ENCODE results near the gene MRO.
A peak's percentile ranks its signal among the peaks of the same experiment; 100 is the strongest.

MRO gene

GRCh38 chr18:50832754-50833153 lies 12.9 kb upstream of the MRO start:
- no peak for DNase-seq

DNA sequence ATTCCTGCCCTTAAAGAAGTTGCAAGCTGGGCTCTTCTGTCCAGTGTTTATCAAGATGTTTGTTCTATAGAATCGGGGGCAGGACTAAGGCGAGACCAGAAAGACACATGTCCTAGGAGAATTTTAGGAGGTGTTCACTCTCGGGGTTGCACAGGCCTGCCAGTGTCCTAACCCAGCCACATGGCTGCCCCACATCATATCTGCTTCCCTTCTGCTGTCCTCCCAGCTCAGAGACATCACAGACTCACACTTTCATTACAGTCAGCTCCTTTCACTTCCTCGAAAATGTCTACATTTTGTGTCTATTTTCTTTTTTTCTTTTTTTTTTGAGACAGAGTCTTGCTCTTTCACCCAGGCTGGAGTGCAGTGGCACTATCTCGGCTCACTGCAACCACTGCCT lies 10.7 kb upstream of the MRO start:
- DNase-seq, result no peak

- no peak for DNase-seq
Measured at GRCh38 chr18:50829644-50830043, 9.8 kb upstream of the MRO start.

DNA sequence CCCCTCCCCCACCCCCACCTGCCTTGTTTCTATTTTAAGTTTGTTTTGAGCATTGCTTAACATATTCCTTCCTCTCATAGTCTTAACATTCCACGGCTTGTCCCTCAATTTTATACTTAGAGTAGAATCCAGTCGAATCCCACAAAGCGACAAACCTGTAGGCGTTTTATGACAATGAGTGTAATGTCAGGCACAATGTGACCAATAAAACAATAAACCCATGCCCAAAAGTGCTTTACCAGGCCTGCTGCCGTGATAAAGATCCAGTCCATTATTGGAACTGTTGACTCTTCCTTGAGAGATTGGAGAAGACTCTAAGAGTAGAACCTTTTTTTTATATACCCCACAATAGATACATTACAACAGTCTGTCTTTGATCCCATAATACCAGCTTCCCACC lies 6.2 kb upstream of the MRO start:
- DNase-seq, result no peak

- no peak for DNase-seq
Measured at GRCh38 chr18:50825621-50826020, 5.8 kb upstream of the MRO start.

GRCh38 chr18:50822756-50823155 lies 2.9 kb upstream of the MRO start:
- DNase-seq, result no peak

DNA sequence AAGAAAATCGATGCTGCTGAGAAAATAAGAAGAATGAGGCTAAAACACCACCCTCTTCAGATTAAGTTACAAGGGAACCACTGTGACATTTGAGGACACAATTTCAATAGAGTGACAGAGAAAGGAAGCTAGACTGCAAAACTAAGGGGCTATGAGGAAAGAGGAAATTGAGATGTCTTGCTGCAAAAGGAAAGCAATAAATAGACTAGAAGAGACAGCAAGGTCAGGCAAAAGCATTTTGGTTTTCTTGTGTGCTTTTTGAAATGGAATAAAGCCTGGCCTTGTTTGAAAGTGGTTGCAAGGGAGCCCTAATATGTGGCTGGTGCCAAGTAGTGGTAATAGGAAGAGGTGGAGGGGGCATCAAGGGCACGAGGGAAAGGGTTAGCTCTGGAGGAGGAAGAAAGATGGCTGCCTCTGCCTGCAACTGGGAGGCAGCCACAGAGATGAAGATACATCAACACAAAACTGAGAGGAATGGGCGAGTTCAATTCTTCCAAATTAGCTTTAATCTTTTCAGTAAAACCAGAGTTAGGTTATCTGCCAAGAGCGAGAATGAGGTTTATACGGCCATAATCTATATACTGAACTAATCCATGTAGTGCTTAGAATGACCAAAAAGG lies 1.2 kb upstream of the MRO start:
- no peak for DNase-seq

GRCh38 chr18:50819027-50819727 lies 639 bp downstream of the MRO start:
- DNase-seq, result no peak

- peak; percentile 18 for DNase-seq
Measured at GRCh38 chr18:50816419-50817166, 3.2 kb downstream of the MRO start.

GRCh38 chr18:50814395-50814794 lies 5.4 kb downstream of the MRO start:
- DNase-seq, result peak; percentile 9

- DNase-seq, result no peak
Measured at GRCh38 chr18:50813353-50813752, 6.5 kb downstream of the MRO start.

DNA sequence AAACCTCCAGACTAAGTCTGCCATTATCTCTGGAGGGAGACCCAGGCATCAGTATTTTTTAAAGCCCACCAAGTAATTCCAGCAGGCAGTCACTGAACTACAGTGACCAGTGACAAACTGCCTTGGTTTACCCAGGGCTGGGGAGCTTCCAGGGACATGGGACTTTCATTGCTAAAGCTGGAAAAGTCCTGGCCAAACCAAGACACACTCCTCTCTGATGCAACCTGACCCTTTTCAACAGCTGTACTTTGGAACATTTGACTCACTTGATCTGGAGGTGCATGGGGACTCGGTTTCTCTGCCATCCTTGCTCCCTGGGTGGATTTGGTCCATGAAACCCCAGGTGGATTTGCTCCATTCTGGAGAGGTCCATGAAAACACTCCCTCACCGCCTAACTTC lies 7.0 kb downstream of the MRO start:
- DNase-seq, result no peak

- DNase-seq, result no peak
Measured at GRCh38 chr18:50807176-50807575, 12.6 kb downstream of the MRO start.

DNA sequence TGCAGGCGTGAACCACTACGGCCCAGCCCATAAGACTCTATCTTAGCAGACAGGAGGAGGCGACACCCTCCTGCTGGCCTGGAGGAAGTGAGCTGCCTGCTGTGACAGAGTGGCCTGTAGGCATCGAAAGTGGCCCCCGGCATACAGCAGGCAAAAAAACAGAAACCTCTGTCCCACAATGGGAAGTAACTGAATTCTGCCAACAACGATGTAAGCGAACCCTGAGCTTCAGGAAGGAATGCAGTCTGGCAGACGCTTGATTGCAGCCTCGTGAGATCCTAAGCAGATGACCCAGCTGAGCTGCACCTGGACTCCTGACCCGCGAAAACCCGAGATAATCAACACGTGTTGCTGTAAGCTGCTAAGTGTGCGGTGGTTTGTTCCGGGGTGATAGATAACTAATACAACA lies 13.6 kb downstream of the MRO start:
- peak; percentile 45 for DNase-seq

DNA sequence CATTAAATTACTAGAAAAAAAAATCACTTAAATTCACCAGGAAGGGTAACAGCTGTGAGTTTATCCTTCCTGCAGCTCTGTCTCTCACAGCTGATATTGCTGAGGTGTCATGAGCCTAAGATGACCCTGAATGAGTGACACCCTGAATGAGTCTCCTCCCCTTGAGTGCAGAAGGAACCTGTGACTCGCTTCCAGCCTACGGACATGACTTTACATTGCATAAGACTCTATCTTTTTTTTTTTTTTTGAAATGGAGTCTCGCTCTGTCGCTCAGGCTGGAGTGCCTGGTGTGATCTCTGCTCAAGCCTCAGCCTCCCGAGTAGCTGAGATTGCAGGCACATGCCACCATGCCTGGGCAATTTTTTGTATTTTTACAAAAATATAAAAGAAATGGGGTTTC lies 14.1 kb downstream of the MRO start:
- peak; percentile 16 for DNase-seq

DNA sequence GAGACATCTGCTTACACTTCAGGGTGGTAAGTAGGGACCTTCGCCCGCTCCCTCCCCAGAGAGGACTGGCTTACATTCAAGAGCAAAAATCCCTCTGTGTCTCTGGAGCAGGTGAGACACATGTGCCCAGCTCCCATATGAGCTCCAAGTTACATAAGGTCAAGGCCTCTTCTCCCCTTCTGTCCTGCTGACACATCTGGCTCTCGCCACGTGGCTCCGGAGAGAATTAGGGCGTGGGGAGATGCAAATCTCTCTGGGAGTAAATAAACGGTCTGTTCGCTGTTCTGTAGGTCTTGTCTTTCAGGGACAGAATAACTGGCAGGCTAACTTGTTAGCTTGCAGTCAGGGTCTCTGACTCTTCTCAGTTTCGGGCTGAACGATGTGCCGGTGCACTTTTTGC lies 16.2 kb downstream of the MRO start:
- DNase-seq, result no peak

GRCh38 chr18:50802141-50802540 lies 17.7 kb downstream of the MRO start:
- no peak for DNase-seq

DNA sequence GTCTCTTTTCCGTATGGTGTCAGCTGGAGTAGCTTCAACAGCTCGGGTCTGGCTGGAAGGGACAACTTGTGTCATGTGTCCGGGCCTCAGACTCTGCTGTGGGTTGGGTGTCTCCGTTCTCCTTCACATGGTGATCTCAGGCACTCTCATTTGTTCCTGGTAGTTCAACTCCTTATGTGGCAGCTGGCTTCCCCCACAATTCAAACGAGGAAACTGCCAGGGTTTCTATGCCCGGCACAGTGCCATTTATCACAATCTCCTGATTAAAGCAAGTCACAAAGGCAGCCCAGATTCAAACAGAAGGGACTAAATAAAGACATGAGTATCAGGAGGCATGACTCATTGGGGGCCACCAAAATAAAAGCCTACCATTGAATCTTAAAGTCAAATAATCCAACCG lies 22.7 kb downstream of the MRO start:
- no peak for DNase-seq

- no peak for DNase-seq
Measured at GRCh38 chr18:50796495-50796894, 23.3 kb downstream of the MRO start.

DNA sequence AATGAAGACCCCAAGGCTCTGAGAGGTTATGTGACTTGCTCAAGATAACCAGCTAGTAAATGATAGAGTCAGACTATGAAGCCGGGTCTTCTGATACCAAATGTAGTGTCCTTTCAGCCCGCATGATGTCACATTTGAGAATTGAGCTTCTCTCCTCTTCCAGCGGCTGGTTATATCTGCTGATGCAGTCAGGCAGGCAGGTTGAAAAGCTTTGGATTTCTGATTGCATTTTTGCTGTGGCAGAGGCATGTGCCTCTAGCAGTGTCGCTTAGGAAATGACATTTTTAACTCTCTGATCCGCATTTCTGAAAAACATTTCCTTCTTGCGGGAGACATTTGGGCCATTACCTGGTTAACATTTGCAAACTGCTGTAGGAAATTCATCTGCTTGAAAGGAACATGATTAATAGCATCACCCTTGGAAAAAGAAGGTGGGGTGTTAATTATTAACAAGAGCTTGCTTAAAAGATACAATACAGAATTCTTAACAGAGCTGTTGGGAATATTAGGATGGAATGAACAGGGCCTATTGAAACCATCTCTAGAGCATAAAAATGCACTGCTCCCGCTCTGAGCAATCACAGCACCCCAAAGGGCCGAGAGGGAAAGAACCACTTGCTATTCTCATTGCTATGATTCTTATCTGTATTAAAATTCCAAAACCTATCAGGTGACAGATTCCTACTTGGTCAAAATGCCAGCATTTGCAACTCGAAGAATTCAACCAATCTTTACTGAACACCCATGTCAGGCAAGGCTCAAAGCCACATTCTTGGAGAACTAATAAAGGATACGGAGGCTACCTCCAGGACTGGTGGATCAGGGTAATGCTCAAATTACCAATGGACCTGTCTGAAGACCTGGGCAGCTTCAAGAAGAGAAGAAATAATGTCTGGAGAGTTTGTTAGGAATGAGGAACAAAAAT lies 25.9 kb downstream of the MRO start:
- DNase-seq, result no peak

DNA sequence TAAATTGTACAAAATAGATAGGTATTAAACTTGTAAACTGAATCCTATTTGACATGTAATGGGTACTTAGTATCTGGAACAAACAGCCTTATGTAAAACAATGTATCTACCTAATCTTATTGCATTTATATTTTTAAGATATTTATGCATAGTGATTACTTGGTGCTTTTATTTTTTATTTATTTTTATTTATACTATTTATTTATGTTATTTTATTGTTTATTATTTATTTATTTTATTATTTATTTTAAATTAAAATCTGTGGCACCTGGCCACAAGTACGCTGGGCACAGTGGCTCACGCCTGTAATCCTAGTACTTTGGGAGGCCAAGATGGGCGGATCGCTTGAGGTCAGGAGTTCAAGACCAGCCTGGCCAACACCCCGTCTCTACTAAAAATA lies 26.9 kb downstream of the MRO start:
- no peak for DNase-seq

DNA sequence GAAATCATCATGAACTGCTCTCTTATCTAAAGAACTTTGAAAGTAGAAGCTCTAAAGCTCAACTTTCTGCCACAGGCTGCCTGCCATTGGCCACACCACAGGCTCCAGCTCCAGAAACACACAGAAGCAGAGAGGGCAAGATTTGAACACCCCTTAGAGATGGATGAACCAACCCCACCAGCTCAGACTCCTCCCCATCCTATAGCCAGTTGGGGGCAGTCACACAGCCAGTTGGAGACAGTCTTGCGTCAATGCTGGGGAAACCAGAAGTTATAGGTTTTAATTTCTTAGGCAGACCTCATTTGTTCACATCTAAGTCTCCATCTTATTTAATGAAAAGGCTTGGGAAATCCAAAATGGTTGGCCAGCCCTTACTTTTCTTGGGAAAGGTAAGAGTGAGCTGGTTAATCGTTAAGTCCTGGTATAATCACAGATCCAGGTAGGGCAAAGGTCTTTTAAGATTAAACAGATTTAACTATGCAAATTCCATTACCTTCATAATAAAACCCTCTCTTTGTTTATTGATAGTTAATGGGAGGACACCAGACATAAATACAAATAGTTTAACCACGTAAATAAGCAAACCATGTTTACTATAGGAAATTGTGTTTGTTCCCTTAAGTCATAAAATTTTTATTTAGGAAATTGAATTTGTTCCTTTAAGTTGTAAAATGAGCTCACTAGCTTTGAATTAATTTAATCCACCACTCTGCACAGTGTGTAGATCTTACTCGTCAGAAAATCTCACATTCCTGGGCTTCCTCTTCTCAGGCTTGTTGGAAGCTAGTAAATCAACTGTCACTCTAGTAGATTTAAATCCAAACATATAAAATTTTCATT lies 28.0 kb downstream of the MRO start:
- no peak for DNase-seq
